IMR-90 (cell line): Measurements from ENCODE around the gene COLEC11. TPM values are rescaled to one million over a fixed set of nuclear protein-coding genes. Genes with fewer than 3 reads are reported as not detected.
A peak's percentile ranks its signal among the peaks of the same experiment; 100 is the strongest.

Experiments used
- ATAC-seq: fragments of 200-7000 bp; cut with Tn5 transposase; 2 replicates; pipeline ENCODE4 v1.9.1; 2020; ENCODE audit warnings: low read depth, mild to moderate bottlenecking, moderate library complexity
- BruUV-seq: library from RNA; stranded (reverse); fragments of 400-500 nt; replicated peaks from 2 replicates; lab custom pipeline; 2021; lab: Mats Ljungman, UMichigan
- CTCF ChIA-PET: fragments of 300-600 bp; formaldehyde crosslinking; extraction: SDS; loops from one replicate; lab custom pipeline; 2021; ENCODE audit warnings: antibody characterized with exemption; lab: Yijun Ruan, JAX
- POLR2A ChIA-PET: fragments of 300-600 bp; sonication (Branson Sonifier 250); formaldehyde crosslinking; loops from one replicate; lab custom pipeline; 2022; ENCODE audit warnings: antibody characterized with exemption; ENCODE audit not compliant: unreplicated experiment; lab: Charles Lee
- DNase-seq: peaks from one replicate; pipeline ENCODE4 v3.0.0; 2013
- H2AFZ ChIP-seq: replicated peaks from 2 replicates; pipeline ENCODE3; 2013; ENCODE audit warnings: low read length, mild to moderate bottlenecking; ENCODE audit not compliant: poor library complexity
- H2AK5ac ChIP-seq: 2 replicates; pipeline ENCODE4 v1.6.1; 2013; ENCODE audit warnings: low read depth, low read length, inconsistent platforms
- H2AK9ac ChIP-seq: replicated peaks from 2 replicates; pipeline ENCODE3; 2013; ENCODE audit warnings: mild to moderate bottlenecking, low read depth, low read length, moderate library complexity; ENCODE audit not compliant: poor library complexity
- H2BK120ac ChIP-seq: 2 replicates; pipeline ENCODE4 v1.6.1; 2013; ENCODE audit warnings: low read depth, low read length, inconsistent platforms
- H2BK15ac ChIP-seq: 3 replicates; pipeline ENCODE4 v1.6.1; 2013; ENCODE audit warnings: low read depth, low read length, inconsistent platforms
- H2BK20ac ChIP-seq: 2 replicates; pipeline ENCODE4 v1.6.1; 2013; ENCODE audit warnings: low read depth, mild to moderate bottlenecking, inconsistent platforms, low read length, moderate library complexity
- H2BK5ac ChIP-seq: 2 replicates; pipeline ENCODE4 v1.6.1; 2013; ENCODE audit warnings: mild to moderate bottlenecking, low read depth, low read length, inconsistent platforms; ENCODE audit not compliant: poor library complexity, severe bottlenecking
- H3K14ac ChIP-seq: replicated peaks from 2 replicates; pipeline ENCODE4 v1.6.1; 2013; ENCODE audit warnings: low read depth, low read length, inconsistent platforms
- H3K18ac ChIP-seq: 2 replicates; pipeline ENCODE4 v1.6.1; 2013; ENCODE audit warnings: low read depth, low read length, control low read depth
- H3K23ac ChIP-seq: 2 replicates; pipeline ENCODE4 v1.6.1; 2013; ENCODE audit warnings: low read depth, low read length, inconsistent platforms
- H3K27ac ChIP-seq: 2 replicates; pipeline ENCODE4 v1.5.1; 2013; ENCODE audit warnings: mild to moderate bottlenecking, control low read depth, low read length; ENCODE audit not compliant: insufficient read depth
- H3K27me3 ChIP-seq: 2 replicates; pipeline ENCODE4 v1.6.1; 2013; ENCODE audit warnings: low read length; ENCODE audit not compliant: control insufficient read depth, insufficient read depth
- H3K36me3 ChIP-seq: 2 replicates; pipeline ENCODE4 v1.6.1; 2013; ENCODE audit warnings: low read length, mixed read lengths; ENCODE audit not compliant: control insufficient read depth, insufficient read depth
- H3K4ac ChIP-seq: 2 replicates; pipeline ENCODE4 v1.6.1; 2013; ENCODE audit warnings: low read depth, low read length, inconsistent platforms
- H3K4me1 ChIP-seq: 2 replicates; pipeline ENCODE4 v1.6.1; 2013; ENCODE audit warnings: low read length, mixed read lengths; ENCODE audit not compliant: control insufficient read depth, insufficient read depth
- H3K4me2 ChIP-seq: 2 replicates; pipeline ENCODE4 v1.6.1; 2013; ENCODE audit warnings: low read depth, mild to moderate bottlenecking, control low read depth, low read length, moderate library complexity
- H3K4me3 ChIP-seq: 2 replicates; pipeline ENCODE4 v1.5.1; 2013; ENCODE audit warnings: low read depth, mild to moderate bottlenecking, control low read depth, low read length, moderate library complexity; ENCODE audit not compliant: insufficient read depth
- H3K56ac ChIP-seq: 2 replicates; pipeline ENCODE4 v1.6.1; 2013; ENCODE audit warnings: low read length, inconsistent platforms; ENCODE audit not compliant: insufficient read depth; ENCODE audit errors: extremely low read depth
- H3K79me1 ChIP-seq, 2 experiments: 2 replicates each; pipeline ENCODE4 v1.6.1; 2013; ENCODE audit warnings: low read length in 2 of 2, inconsistent platforms in 1 of 2, low read depth in 1 of 2
- H3K9ac ChIP-seq: 2 replicates; pipeline ENCODE4 v1.6.1; 2013; ENCODE audit warnings: low read depth, low read length, control low read depth
- H3K9me1 ChIP-seq: 2 replicates; pipeline ENCODE4 v1.6.1; 2013; ENCODE audit warnings: low read length, inconsistent platforms; ENCODE audit not compliant: insufficient read depth
- H3K9me3 ChIP-seq: 2 replicates; pipeline ENCODE4 v1.6.1; 2013; ENCODE audit warnings: low read length; ENCODE audit not compliant: control insufficient read depth, insufficient read depth
- H4K20me1 ChIP-seq: 2 replicates; pipeline ENCODE4 v1.6.1; 2013; ENCODE audit warnings: low read length, inconsistent platforms; ENCODE audit not compliant: insufficient read depth
- H4K5ac ChIP-seq: 2 replicates; pipeline ENCODE4 v1.6.1; 2013; ENCODE audit warnings: mild to moderate bottlenecking, low read depth, low read length, control low read depth
- H4K8ac ChIP-seq, 2 experiments: 2 replicates each; pipeline ENCODE4 v1.6.1; 2013; ENCODE audit warnings: low read depth in 2 of 2, low read length in 2 of 2, control low read depth in 1 of 2, inconsistent platforms in 1 of 2
- H4K91ac ChIP-seq: 2 replicates; pipeline ENCODE4 v1.6.1; 2013; ENCODE audit warnings: low read depth, low read length, inconsistent platforms; ENCODE audit not compliant: insufficient read depth
- BHLHE40 ChIP-seq: fragments of 150-350 bp; IDR thresholded peaks from 2 replicates; pipeline ENCODE4 v1.6.1; 2016; ENCODE audit warnings: mild to moderate bottlenecking, low read depth, low read length
- ELK1 ChIP-seq: fragments of 150-350 bp; IDR thresholded peaks from 2 replicates; pipeline ENCODE4 v1.6.1; 2016; ENCODE audit warnings: low read depth, mild to moderate bottlenecking, low read length, moderate library complexity, borderline replicate concordance
- NFE2L2 ChIP-seq: fragments of 150-350 bp; IDR thresholded peaks from 2 replicates; pipeline ENCODE4 v1.6.1; 2016; ENCODE audit warnings: low read depth, mild to moderate bottlenecking, low read length
- WGBS, 2 experiments: methylation state at CpG; one replicate each; pipeline versions ENCODE4 v1.1.5 to v1.1.7; 2013; ENCODE audit warnings: missing lambda C conversion rate in 2 of 2; ENCODE audit not compliant: insufficient read length in 1 of 2; ENCODE audit errors: extremely low coverage in 2 of 2; 5-methylcytosine and 5-hydroxymethylcytosine counted together
- dilution Hi-C: fragments of 300-500 bp; cut with HindIII; formaldehyde crosslinking; loops from one replicate; pipeline ENCODE4 v1.14.3; 2018; ENCODE audit warnings: low sequenced_read_pairs; ENCODE audit not compliant: unreplicated experiment
- in situ Hi-C: fragments of 300-500 bp; cut with MboI; formaldehyde crosslinking; loops from 3 replicates; pipeline ENCODE4 v1.14.3; 2019; ENCODE audit warnings: low sequenced_read_pairs, inconsistent platforms, mixed read lengths
- intact Hi-C: fragments of 100-400 bp; cut with micrococcal nuclease; formaldehyde crosslinking; loops from 2 replicates; pipeline ENCODE4 v1.10.0; 2022
- polyA plus RNA-seq, 3 experiments: library from polyadenylated mRNA; depleted of rRNA; stranded (reverse); fragments of >200 nt; gene quantifications; 2 replicates each; pipeline ENCODE4 v1.2.3, GENCODE V29; 2012; ENCODE audit warnings: low replicate concordance in 1 of 3
- total RNA-seq: library from RNA; depleted of rRNA; stranded (reverse); fragments of >200 nt; gene quantifications from 2 replicates; pipeline ENCODE4 v1.2.3, GENCODE V29; 2012

The COLEC11 gene
- total and polyA plus RNA-seq, 2 of the 4 experiments (the other 2 are of a cell fraction): under 0.01 to 0.24 TPM

GRCh38 chr2:3595404-3595803 lies 492 bp downstream of the COLEC11 start:
- H3K4me2 ChIP-seq: no peak overlapping the region
- no peak overlapping the region for H2AK5ac ChIP-seq
- H2BK120ac ChIP-seq: no peak overlapping the region
- in situ Hi-C loops (no loop called here), dilution Hi-C loops (no loop called here), intact Hi-C loops (loop anchor here (5.0 kb wide), 1 partner anchor 37 kb away; no protein-coding TSS in a partner anchor)
- H3K4ac ChIP-seq: no peak overlapping the region; the same call in 1 of the 2 replicates
- no peak for DNase-seq
- H3K4me1 ChIP-seq: peaks cover 3% of the 10 kb centered on the region; the same call in 1 of the 2 replicates
- 0 out of 2 replicates have a peak, but pooled peaks cover 3% of the 10 kb centered on the region for H3K9me1 ChIP-seq
- CTCF ChIA-PET: no interaction called here
- TF ChIP-seq NFE2L2 (no peak), ELK1 (no peak), BHLHE40 (no peak)
- H4K20me1 ChIP-seq: no peaks in the 10 kb centered on the region
- H4K8ac ChIP-seq: peak overlapping the region in 1 of 2 experiments; percentile 10; a peak in 1 of 4 replicates
- no TSS peak for BruUV-seq
- no peak overlapping the region for H3K18ac ChIP-seq
- no peak overlapping the region for H3K4me3 ChIP-seq
- no peaks in the 10 kb centered on the region for H3K9me3 ChIP-seq
- no peaks in the 10 kb centered on the region for H3K27me3 ChIP-seq
- no peaks in the 10 kb centered on the region for H3K36me3 ChIP-seq
- WGBS, 2 experiments: 83% methylated on average over 6 of the region's 11 CpGs; no CpG with 5 or more reads in 1 of the 2 experiments
- no peak overlapping the region for H3K56ac ChIP-seq
- H2BK15ac ChIP-seq: no peak overlapping the region
- H2BK5ac ChIP-seq: no peak overlapping the region
- H2BK20ac ChIP-seq: 0 out of 2 replicates have a peak overlapping the region, but pooled peaks have one; percentile 42
- no peak overlapping the region for H3K23ac ChIP-seq
- H4K5ac ChIP-seq: no peak overlapping the region
- H3K9ac ChIP-seq: no peak overlapping the region
- H2AK9ac ChIP-seq: no peak overlapping the region
- POLR2A ChIA-PET: no interaction called here
- ATAC-seq: no peak
- peak overlapping the region; percentile 86 for H2AFZ ChIP-seq
- no peak overlapping the region for H3K14ac ChIP-seq
- H3K27ac ChIP-seq: no peak overlapping the region
- no peak overlapping the region for H4K91ac ChIP-seq
- H3K79me1 ChIP-seq: no peaks in the 10 kb centered on the region
